Spleen (tissue), 7 donors: Measurements from ENCODE around the gene FAM177B.

ENCODE experiments used
- CTCF ChIP-seq, 11 experiments: fragments of 200-600 bp in 7 of 11; fragments of 450-650 bp in 4 of 11; sonication (generic) in 4 of 11; IDR thresholded peaks in 8 of 11; conservative IDR thresholded peaks in 3 of 11; 1 replicate in 7 of 11; 2 replicates in 4 of 11; pipeline versions ENCODE4 v1.4.0 to v1.8.0; 2016 to 2021; ENCODE audit warnings: antibody characterized with exemption in 11 of 11, inconsistent platforms in 4 of 11, mild to moderate bottlenecking in 1 of 11
- POLR2A ChIP-seq, 3 donors: fragments of 450-650 bp; IDR thresholded peaks; one replicate each; pipeline ENCODE4 v1.5.1; 2017; ENCODE audit warnings: antibody characterized with exemption in 3 of 3, mild to moderate bottlenecking in 1 of 3
- POLR2AphosphoS5 ChIP-seq, 3 donors: sonication (generic); formaldehyde crosslinking; IDR thresholded peaks; one replicate each; pipeline ENCODE4 v1.5.1; 2017; ENCODE audit warnings: antibody characterized with exemption in 3 of 3
- donor health status: DM: no; HTN: no; CAD: no; lungs with moderate emphysema.
- donor health status: DM: no; HTN: no; CAD: no.
- donor health status: DM: no; HTN: no; CAD: no.

GRCh38 chr1:222694927-222695326 is 42.1 kb upstream of the FAM177B start:
- no peak for TF ChIP-seq CTCF (IDR thresholded peaks at IDR 0.05 in 8 of 11, conservative IDR thresholded peaks at IDR 0.05 in 3 of 11)
- no peak for TF ChIP-seq POLR2A (IDR thresholded peaks at IDR 0.05)
- TF ChIP-seq POLR2AphosphoS5 (IDR thresholded peaks at IDR 0.05): no peak
